GM04504 (cell line): ENCODE data around the gene P4HB.
"Not testable (repeated sequence)": the region's sequence is repeated elsewhere in the genome, so short reads cannot be mapped to it uniquely, and the experiment has no call there.

ENCODE experiments used
- DNase-seq: peaks from one replicate; pipeline ENCODE4 v3.0.0-alpha.2; 2012; ENCODE audit warnings: low read depth

The P4HB gene

DNA sequence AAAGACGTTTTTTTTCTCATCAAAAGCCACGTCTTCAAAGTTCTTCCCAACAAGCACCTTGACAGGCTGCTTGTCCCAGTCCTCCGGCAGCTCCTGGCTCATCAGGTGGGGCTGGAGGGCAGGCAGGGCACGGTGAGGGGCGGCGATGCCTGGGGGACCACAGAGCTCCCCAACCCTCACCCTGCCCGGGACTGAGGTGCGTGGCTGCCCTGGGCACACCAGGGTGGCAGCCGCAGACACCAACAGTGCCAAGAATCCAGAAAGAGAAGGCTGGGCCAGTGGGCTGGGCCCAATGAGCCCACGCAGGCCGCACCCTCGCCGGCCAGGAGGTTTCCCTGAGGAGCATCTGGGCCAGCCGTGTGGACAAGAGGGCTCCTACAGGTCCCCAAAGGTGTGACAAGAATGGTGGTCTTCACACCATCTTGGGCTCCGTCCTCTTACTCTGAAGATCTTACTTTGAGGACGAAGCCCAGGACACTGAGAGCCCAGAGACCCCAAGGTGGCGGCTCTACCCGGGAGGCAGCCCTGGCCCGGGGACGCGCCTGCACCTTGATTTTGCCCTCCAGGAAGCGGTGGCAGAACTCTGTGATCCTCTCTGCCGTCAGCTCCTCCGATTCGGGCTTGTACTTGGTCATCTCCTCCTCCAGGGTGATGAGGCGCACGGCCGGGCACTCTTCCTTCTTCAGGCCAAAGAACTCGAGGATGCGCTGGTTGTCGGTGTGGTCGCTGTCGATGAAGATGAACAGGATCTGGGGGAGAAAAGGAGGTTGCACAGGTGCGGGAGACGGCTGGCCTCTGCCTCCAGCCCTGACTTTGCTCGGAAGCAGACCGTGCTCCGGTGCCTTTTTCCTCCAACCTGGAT lies 14.2 kb downstream of the P4HB start:
- DNase-seq, result no peak

DNA sequence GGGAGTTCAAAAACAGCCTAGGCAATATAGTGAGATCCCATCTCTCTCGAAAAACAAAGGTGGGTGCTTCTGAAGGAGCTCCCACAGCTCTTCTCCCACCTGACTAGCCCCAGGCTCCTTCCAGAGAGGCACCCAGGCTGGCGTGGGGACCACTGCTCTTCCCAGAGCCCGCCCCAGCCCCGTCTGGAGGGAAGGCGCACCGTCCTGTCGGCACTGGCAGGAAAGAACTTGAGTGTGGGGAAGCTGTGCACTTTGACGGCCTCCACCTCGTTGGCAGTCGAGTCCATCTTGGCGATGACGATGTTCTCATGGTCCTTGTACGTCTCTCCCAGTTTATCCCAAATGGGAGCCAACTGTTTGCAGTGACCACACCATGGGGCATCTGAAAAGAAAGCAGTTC lies 15.0 kb downstream of the P4HB start:
- no peak for DNase-seq

DNA sequence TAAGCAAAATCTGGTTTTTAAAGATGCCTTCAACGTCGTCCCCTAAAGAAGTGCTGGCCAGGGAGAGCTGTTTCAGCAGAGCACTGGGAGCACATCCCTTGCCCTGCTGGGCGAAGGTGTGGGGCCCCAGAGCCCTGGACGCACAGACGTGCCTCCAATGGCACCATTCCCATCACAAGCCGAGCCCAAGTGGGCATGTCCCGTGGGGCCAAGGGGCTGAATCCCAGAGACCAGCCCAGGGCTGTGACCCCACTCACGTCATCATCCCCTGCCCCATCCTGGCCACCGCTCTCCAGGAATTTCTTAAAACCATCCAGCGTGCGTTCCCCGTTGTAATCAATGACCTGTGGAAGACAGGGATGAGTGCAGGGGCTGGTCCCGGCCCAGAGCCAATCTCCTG lies 15.4 kb downstream of the P4HB start:
- no peak for DNase-seq

DNA sequence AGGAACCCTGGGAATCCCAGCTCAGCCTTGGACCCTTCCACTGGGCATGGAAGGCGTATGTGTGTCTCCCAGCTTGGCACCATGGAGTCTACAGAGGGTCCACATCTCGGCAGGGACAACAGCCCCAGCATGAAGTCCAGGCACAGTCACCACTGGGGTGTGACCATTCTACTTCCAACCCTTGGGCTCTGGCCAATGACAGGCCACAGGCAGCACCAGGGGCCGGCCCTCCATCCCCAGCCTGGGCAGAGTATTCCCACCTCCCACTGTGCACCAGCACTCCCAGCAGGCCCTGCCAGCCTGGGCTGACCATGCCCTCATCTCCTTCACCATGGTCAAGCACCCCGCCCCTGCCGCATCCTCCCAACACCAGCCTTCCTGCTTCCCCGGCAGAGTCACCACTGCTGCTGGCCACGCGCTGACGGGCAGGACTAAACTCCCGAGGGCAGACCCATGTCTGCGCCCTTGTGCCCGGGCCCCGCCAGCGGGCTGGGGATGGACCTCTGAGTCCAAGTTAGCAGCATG lies 15.9 kb downstream of the P4HB start:
- no peak for DNase-seq

DNA sequence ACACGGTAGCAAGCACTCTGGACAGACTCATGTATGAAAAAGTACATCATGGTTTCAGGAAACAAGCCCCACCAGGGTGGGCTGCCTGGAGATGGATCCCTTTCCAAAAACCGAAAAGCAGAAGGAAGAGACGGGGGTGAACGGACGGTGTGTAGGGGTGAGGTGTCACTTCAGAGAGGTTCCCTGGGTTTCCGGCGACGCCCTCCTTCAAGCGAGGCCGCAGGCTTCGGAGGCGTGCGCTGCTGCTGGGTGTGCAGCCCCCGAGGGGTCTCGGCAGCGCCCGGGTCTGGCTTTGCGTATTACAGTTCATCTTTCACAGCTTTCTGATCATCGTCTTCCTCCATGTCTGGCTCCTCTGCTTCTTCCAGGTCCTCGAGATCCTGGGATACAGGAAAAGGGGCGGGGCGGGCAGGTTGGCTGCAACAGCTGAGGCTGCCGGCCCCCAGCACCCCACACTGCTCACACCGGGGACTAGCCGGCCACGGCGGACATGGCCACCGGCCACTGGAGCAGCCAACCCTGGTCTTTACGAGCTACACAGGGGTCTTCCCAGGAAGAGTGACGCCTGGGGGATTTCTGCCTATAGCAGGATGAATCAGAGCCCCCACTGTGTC lies 16.5 kb downstream of the P4HB start:
- no peak for DNase-seq

DNA sequence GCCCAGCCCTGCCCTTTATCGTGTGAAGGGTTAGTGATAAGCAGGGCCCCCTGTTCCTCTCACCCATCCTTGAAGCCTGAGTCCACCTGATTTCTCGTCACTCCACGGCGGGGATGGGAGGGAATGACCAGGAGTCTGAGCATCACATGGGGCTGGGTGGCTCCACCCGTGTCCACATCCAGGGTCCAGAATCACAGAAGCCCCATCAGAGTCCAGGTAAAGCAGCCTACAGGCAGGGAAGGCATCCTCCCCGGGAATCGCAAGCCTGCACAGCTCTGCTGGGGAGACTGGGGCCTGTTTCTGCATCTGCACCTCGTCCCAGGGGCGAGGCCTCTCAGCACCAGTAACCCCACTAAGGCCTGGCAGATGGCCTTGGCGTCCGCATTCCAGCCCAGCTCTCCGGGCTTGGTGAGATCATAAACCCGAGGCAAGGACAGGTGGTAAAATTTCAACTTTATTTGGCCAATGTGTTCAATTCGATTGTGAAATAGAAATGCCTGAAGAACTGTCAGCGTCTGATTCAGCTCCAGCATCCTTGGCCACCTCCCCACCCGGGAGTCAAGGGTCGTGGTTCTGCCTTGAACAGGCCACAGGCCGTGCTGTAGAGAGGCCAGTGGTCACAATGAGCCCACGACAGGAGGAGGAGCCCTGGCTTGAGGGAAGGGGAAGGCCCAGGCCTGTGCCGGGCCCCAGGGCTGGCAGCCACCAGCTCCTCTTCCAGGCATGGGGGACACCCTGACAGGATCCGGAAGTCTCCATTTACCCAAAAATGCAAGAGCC lies 17.4 kb downstream of the P4HB start:
- no peak for DNase-seq

DNA sequence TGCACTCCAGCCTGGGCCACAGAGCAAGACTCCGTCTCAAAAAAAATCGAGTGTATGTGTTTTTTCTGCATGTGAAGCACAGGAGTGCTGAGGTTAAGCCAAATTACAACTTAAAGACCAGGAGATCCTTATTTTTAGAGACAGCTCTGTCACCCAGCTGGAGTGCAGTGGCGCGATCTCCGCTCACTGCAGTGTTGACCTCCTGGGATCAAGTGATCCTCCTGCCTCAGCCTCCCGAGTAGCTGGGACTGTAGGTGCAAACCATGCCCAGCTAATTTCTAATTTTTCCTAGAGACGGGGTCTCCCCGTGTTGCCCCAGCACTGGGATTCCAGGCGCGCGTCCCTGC lies 18.0 kb downstream of the P4HB start:
- DNase-seq, result no peak

DNA sequence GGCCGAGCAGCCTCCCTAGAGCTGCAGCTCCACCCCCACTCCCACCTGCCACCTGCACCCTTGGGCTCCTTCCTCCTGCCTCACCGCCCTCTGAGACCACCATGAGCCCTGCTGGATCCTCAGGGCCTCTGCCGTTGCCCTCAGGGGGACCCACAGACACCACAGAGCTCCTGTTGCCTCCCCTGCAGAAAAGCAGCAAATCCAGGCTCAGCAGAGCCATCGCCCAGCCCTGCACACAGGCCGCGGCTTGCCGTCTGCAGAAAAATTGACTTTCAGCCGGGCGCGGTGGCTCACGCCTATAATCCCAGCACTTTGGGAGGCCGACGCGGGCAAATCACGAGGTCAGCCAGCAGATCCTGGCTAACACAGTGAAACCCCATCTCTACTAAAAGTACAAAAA lies 18.5 kb downstream of the P4HB start:
- DNase-seq, result no peak

DNA sequence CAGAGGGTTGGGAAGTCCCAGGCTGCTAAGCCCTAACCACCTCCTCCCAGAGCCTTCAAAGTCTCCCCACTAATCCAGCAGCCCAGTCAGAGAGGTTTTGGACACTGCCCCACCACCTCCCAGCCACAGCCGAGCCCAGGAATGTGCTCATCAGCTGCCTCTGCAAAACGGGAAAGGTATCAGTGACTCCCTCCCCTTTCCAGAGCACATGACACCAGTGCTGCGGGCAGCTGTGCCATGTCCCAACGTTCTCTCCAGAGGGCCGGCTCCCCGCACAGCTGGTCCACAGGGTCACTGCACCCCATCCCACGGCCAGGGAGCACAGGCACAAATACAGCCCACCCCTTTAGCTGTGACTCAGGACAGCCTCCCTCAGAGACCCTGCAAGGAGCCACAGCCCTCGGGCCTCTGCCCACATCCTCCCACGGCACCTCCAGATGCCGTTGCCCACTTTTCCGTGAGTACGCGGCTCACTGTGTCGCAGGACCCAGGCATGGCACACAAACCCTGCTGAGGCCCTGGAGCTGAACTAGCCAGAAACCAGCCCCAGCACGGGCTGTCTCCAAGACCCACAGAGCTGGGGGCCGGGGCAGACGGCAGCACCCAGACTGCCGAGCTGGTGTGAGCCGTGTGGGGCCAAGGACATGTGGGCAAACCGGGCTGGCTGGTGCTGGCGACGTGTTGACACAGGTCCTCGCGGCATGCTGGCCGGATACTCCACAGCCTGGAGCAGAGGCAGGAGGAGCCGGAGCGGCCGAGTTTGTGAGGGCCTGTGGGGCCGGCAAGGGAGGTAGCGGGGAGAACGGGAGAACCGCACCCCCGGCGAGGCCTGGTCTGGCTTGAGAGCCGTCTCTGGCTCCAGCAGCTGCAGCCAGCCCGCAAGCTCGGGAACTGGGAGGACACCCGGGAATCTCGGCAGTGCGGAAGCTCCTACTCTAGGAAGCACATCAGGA lies 19.2 kb downstream of the P4HB start:
- DNase-seq, result no peak

DNA sequence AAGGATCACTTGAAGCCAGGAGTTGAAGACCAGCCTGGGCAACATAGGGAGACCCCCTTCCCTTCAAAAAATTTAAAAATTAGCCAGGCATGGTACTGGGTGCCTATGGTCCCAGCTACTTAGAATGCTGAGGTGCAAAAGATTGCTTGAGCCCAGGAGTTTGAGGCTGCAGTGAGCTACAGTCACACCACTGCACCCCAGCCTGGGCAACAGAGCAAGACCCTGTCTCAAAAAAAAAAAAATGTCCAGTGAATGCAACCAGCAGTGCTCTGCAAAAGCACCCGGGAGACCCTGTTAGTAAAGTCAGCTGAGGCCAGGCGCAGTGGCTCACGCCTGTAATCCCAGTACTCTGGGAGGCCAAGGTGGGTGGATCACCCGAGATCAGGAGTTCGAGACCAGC lies 20.3 kb downstream of the P4HB start:
- not testable (repeated sequence) for DNase-seq

DNA sequence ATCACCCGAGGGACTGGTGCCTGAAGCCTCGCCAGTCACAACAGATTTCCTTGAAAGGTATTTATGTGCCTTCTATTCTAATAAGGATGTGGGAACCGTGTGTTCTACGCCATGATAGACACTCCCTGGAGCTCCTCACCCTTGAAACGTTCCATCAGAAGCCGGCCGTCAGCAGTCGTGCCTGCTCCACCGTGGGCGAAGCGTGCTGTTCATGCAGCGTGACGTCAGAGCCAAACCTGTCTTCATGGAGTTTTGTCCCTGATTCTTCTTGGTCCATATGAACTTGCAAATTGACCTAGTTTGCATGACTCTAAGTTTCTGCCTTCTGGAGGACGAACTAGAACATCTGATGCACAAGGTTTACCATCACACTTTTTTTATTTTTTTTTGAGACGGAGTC lies 21.0 kb downstream of the P4HB start:
- no peak for DNase-seq

DNA sequence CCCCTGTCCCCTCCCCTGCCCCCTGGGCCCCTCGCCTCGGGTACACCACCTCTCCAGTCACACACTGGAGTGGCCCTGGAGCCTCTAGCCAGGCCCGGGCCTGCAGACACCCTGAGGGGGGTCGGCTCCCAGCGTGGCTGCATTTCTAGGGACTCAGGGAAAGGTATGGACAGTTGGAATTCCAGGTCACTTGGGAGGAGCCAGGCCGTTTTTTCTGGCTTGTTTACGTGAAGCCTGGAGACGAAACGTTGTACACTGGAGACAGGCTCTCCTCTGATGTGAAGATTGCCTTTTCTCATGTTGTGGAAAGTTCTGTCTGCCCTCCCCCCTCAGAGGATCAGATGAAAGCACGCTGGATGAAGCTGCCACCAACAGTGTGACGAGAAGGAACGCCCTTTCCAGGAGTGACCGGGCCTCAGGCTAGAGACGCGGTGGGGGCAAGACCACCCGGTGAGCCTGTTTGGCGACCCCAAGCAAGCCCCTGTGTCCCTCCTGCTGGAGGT lies 21.5 kb downstream of the P4HB start:
- DNase-seq, result no peak

DNA sequence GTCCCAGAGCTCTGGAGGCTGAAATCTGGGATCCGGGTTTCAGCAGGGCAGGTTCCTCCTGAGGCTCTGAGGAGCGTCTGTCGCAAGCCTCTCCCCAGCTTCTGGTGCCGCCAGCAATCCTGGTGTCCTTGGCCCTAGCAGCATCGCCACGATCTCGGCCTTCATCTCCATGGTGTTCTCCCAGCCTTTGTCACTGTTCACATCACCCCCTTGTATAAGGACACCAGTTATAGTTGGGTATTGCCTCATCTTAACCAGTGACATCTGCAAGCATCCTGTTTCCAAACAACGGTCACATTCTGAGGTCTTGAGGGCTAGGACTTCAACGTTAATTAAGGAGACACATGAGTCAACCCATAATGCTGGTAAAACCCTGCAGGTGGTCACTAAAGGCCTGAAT lies 22.7 kb downstream of the P4HB start:
- no peak for DNase-seq

DNA sequence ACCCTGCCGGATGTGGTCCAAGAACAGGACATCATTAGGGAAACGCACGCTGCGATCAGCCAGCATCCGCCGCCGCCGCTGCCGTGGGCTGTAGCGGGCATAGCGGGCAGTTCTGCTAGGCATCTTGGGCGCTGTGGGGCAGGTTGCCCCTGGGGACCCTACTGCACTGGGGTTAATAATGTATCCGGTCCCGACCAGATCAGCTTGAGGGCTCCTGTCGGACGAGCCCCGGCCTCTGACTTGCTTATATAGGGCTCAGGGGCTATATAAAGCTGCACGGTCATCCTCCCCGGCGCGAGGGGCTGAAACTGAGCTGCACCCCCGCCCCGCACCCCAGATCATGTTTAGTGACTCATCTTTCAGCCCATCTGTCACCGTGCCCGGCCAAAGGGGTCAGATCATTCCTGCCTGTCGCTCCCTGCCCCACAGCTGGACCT lies 25.5 kb downstream of the P4HB start, which contains the start of gene PPP1R27:
Gene PPP1R27, minus strand, starts transcription at position 220 of the 437 bp plus-strand sequence. Its CDS starts 97 bp downstream, at position 123.
- DNase-seq, result no peak

DNA sequence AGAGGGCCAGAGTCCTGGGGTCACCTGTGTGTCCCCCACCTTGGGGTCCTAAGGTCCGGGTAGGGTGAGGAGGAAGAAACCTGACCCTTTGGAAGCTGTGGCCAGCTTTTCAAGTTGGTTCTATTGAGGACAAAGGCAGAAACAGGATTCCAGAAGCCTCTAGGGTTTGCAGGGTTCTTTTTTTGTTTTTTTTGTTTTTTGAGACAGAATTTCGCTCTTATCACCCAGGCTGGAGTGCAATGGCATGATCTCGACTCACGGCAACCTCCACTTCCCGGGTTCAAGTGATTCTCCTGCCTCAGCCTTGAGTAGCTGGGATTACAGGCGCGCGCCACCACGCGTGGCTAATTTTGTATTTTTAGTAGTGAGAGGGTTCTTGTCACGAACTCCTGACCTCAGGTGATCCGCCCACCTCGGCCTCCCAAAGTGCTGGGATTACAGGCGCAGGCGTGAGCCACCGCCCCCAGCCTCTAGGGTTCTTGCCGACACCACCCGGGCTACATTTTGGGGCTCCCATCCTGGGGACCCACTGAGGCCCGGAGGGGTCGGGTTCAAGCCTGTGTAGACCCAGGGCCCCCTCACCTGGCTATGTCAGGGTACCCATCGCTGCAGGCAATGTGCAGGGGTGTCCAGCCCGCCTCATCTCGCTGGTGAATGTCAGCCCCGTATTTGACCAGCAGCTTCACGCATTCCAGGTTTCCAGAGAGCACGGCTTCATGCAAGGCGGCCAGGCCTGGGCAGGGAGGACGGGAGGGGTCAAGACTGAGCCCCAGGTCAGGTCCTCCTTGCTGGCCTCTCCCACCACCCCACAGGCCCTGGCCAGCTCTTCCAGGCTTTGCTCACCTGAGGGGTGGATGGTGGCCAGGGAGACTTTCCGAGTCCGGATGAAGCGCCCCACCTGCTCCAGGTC lies 26.2 kb downstream of the P4HB start:
- no peak for DNase-seq

DNA sequence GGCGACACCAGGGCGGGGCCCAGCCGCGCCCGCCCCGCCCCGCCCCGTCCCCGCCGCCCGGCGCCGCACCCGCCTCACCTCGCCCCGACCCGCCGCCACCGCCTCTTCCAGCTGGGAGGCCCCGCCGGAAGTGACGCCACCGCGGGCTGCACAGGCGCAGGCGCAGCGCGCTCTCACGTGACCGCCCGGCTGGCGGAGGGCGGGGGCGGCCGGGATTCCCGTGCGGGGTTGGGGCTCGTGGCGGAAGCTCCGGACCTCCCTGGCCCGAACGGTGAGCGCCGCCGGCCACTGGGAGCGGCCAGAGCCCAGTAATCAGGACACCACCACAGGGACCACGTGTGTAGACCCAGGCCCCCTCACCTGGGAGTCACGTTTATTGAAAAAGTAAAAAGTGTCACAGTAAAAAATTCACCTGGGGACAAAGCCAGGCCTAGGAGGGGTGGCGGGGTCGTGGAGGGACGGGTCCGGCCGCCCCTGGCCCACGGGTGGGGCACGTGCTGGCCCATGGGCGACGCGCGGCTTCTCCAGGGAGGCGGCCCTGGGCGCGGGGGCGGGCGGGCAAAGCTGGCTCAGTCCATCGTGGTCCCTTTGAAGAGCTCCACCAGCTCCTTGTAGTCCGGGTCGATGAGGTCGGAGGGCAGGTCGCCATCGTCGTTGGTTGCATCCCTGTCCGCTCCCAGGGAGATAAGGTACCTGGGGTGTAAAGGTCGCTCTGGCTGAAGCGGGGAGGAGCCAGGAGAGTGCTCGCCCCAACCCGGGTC lies 27.0 kb downstream of the P4HB start, which contains the start of gene MCRIP1:
Gene MCRIP1, minus strand, starts transcription at position 132 of the 761 bp plus-strand sequence. CDS start 8,785 bp downstream, outside the sequence.
- DNase-seq, result peak; percentile 85

DNA sequence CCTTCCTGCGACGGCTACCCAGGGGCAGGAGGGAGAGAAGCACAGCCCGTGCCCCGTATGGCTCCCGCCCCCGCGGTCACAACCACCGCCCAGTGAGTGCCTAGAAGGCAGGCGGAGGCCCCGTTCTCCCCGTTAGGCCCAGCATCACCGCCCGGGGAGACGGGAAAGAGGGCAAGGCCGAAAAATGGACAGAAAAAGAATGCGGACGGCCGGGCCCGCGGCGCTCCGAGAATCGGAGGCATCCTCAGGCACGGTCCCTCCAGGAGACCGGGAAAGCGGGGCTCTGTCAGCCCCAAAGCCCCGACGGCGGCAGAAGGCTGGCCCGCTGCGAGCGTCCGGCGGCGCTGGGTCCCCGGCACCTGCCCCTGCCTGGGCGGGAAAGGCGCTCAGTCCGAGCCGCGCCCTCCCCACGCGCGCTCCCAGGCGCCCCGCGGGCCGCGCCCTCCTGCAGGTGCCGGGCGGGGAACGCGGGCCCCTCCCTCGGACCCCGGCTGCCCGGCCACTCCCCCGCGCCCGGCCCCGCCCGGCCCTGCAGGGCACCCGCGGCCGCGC lies 27.7 kb downstream of the P4HB start:
- DNase-seq, result no peak

DNA sequence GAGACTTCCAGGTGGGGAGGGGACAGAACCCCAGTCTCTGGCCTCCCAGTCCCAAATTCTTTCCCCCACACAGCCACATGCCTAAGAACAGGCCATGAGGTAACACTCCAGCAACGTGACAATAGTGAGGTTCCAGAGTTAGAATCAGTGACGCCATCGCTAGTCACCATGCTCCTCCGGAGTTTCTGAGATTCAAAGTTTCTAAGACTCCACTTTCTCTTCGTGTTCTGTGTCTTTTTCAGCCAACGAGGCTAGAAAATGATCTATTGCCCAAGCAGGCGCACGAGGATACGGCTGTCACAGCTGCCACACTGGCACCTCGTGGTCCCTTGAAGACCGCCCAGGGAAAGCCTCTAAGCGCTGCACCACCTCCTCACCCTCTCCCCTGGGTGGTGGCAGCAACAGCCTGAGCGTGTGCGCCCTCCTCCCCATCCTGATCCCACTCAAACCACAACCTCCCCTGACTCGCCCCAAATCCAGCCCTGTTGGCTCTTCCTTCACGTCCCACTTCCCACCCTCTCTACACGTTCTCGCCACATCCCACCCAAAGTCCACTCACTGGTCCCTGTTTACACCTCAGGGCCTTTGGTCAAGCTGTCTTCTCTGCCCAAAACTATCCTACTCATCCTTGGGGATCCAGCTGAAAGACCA lies 28.3 kb downstream of the P4HB start:
- DNase-seq, result no peak
